HG02852 (cell line): ENCODE measurements around the gene PLCZ1.

Source experiments
- ATAC-seq: cut with Tn5 transposase; IDR thresholded peaks from one replicate; pipeline ENCODE4 v1.9.1; 2021; ENCODE audit warnings: mild to moderate bottlenecking, moderate library complexity; ENCODE audit not compliant: unreplicated experiment

The PLCZ1 gene

DNA sequence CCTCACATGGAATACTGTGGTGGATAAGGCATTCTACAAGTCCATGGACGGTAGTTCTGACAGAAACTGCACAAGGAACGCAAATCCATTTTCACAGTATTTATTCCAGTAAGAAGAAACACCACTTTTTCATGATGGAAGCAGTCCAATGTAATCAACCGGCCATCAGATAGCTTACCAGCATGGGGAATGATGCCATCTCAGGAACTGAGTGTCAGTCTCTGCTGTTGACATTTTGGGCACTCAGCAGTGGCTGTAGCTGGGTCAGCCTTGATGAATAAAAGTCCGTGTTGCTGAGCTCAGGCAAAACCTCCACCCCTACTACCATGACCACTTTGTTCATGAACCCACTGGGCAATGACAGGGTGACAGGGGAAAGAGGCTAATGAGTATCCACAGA lies 103.4 kb downstream of the PLCZ1 start:
- no peak for ATAC-seq
